Ovary (tissue), 3 donors: ENCODE data around the gene GRID2.

ENCODE experiments used
- CTCF ChIP-seq, 3 donors: fragments of 450-650 bp in 2 of 3; fragments of 200-600 bp in 1 of 3; IDR thresholded peaks; one replicate each; pipeline versions ENCODE4 v1.5.1 to v1.8.0; 2016 to 2022; ENCODE audit warnings: antibody characterized with exemption in 3 of 3, mild to moderate bottlenecking in 1 of 3
- EP300 ChIP-seq: sonication (generic); formaldehyde crosslinking; IDR thresholded peaks from one replicate; pipeline ENCODE4 v1.6.1; 2017; ENCODE audit warnings: antibody characterized with exemption
- POLR2A ChIP-seq: fragments of 450-650 bp; IDR thresholded peaks from one replicate; pipeline ENCODE4 v1.6.1; 2017; ENCODE audit warnings: antibody characterized with exemption, mild to moderate bottlenecking, moderate library complexity
- donor health status: DM: no; HTN: no; CAD: no.

- TF ChIP-seq POLR2A: no peak
- no peak for TF ChIP-seq EP300
- TF ChIP-seq CTCF (IDR thresholded peaks at IDR 0.05): no peak
Measured at GRCh38 chr4:93031431-93032098, 727.8 kb downstream of the GRID2 start.
